ENCODE measurements around the gene SKAP2. TPM values are rescaled to one million over a fixed set of nuclear protein-coding genes. Genes with fewer than 3 reads are reported as not detected.

Gene SKAP2, protein sequence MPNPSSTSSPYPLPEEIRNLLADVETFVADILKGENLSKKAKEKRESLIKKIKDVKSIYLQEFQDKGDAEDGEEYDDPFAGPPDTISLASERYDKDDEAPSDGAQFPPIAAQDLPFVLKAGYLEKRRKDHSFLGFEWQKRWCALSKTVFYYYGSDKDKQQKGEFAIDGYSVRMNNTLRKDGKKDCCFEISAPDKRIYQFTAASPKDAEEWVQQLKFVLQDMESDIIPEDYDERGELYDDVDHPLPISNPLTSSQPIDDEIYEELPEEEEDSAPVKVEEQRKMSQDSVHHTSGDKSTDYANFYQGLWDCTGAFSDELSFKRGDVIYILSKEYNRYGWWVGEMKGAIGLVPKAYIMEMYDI
- total RNA-seq = 9.9 and 15.3 TPM in 2 replicates

DNA sequence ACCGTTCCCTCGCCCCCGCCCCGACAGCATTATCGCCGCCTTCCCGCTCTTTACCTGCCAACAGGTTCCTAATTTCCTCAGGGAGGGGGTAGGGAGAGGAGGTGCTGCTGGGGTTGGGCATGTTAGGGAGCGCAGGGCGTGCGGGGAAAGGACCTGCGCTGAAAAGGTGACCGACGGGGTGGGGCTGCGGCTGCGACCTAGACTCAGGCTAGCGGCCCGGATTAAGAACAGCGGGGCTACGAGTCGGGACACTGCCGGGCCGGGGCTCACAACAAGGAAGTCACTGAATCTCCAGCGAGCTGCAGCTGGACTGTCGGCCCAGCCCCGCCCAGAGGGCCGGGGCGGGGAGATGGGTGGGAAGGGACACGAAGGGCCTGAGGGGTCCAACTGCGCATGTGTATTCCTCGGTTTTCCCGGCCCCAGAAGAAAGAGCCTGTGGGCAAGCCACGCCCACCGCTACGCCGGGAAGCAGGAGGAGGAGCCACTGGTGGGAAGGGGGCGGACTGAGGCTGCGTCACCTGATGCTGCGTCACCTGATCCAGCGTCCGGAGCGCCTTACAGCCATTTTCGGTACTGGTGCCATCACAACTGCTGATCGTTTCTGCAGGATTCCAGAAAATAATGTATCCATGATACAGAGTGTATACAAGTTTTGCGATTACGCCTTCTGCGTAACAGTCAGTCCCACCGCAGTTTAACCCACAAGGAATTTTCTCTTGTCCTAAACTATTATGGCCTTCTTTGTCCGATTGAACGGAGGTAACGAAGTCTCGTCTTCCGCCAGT lies at the start of gene SKAP2:
TSS of gene SKAP2 (minus strand) at position 282 of the 785 bp plus-strand sequence. CDS start at position 121, 161 bp downstream.

Other genes with a start within 250 kb of the SKAP2 start
- 0.44 and 1.2 TPM in 2 replicates for gene HOXA1, start 231.4 kb upstream of the SKAP2 start, total RNA-seq
- gene HOXA2, start 238.1 kb upstream of the SKAP2 start, total RNA-seq = 1.3 and 2.6 TPM in 2 replicates